ENCODE data around the gene FOXO3.

DNA sequence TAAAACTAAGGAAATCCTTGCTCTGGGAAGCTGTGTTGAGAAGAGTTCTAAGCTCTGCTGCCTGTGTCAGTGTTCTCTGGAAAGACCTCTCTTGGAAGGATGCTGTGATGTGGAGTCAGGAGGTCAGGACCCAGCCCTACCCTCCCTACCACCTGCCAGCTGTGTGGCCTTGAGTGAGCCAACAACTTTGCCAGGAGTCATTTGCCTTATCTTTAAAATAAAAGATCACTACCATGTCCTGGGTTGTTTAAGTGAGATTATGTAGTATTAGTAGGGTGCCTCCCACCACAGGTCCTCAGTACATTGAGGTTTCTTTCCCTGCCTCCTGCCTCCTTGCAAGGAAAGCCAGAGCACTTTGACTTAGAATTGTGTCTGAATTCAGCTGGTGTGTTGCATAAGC, 64.9 kb downstream of the FOXO3 start:
- TF ChIP-seq POLR2AphosphoS5 (IDR thresholded peaks at IDR 0.05; ENCODE audit: low read depth, low read length) (no peak), EZH2phosphoT487 (IDR thresholded peaks at IDR 0.05; ENCODE audit: borderline replicate concordance, low read depth) (no peak), TEAD4 (IDR thresholded peaks at IDR 0.05; ENCODE audit: borderline replicate concordance, insufficient read depth) (no peak), EP300 (IDR thresholded peaks at IDR 0.05; ENCODE audit: borderline replicate concordance in 1 of 2, low read depth in 1 of 2, low read length in 1 of 2) (no peak), TAF1 (IDR thresholded peaks at IDR 0.05; ENCODE audit: borderline replicate concordance, low read depth, low read length) (no peak), GABPA (IDR thresholded peaks at IDR 0.05; ENCODE audit: low read depth) (no peak)
- TF ChIP-seq, protein P1, sequence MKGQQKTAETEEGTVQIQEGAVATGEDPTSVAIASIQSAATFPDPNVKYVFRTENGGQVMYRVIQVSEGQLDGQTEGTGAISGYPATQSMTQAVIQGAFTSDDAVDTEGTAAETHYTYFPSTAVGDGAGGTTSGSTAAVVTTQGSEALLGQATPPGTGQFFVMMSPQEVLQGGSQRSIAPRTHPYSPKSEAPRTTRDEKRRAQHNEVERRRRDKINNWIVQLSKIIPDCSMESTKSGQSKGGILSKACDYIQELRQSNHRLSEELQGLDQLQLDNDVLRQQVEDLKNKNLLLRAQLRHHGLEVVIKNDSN (IDR thresholded peaks at IDR 0.05; ENCODE audit: borderline replicate concordance, low read depth) = no peak
- TF ChIP-seq, protein P2, sequence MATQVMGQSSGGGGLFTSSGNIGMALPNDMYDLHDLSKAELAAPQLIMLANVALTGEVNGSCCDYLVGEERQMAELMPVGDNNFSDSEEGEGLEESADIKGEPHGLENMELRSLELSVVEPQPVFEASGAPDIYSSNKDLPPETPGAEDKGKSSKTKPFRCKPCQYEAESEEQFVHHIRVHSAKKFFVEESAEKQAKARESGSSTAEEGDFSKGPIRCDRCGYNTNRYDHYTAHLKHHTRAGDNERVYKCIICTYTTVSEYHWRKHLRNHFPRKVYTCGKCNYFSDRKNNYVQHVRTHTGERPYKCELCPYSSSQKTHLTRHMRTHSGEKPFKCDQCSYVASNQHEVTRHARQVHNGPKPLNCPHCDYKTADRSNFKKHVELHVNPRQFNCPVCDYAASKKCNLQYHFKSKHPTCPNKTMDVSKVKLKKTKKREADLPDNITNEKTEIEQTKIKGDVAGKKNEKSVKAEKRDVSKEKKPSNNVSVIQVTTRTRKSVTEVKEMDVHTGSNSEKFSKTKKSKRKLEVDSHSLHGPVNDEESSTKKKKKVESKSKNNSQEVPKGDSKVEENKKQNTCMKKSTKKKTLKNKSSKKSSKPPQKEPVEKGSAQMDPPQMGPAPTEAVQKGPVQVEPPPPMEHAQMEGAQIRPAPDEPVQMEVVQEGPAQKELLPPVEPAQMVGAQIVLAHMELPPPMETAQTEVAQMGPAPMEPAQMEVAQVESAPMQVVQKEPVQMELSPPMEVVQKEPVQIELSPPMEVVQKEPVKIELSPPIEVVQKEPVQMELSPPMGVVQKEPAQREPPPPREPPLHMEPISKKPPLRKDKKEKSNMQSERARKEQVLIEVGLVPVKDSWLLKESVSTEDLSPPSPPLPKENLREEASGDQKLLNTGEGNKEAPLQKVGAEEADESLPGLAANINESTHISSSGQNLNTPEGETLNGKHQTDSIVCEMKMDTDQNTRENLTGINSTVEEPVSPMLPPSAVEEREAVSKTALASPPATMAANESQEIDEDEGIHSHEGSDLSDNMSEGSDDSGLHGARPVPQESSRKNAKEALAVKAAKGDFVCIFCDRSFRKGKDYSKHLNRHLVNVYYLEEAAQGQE (IDR thresholded peaks at IDR 0.05; ENCODE audit: low read depth, low read length) = no peak
- TF ChIP-seq, protein P3, sequence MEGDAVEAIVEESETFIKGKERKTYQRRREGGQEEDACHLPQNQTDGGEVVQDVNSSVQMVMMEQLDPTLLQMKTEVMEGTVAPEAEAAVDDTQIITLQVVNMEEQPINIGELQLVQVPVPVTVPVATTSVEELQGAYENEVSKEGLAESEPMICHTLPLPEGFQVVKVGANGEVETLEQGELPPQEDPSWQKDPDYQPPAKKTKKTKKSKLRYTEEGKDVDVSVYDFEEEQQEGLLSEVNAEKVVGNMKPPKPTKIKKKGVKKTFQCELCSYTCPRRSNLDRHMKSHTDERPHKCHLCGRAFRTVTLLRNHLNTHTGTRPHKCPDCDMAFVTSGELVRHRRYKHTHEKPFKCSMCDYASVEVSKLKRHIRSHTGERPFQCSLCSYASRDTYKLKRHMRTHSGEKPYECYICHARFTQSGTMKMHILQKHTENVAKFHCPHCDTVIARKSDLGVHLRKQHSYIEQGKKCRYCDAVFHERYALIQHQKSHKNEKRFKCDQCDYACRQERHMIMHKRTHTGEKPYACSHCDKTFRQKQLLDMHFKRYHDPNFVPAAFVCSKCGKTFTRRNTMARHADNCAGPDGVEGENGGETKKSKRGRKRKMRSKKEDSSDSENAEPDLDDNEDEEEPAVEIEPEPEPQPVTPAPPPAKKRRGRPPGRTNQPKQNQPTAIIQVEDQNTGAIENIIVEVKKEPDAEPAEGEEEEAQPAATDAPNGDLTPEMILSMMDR (IDR thresholded peaks at IDR 0.05) = no peak

Data from SK-N-SH (cell line).